ENCODE measurements around the gene TTC28.

DNA sequence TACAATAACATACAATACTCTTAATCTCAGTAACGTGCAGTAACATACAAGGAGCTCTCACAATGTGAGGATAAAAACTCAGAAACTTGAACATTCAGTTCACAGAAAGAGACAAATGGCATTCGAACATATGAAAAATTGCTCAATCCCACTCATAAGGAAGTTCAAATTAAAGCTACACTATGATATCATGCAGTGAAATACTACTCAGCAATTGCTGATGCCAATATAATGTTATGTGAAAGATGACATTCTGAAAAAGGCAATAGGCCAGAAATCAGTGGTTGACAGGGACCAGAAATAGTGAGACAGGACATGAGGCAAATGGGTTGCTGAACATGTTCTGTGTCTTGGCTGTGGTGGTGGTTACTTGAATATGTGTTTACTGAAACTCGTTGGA is 726.9 kb downstream of the TTC28 start:
- TF ChIP-seq, protein P1, sequence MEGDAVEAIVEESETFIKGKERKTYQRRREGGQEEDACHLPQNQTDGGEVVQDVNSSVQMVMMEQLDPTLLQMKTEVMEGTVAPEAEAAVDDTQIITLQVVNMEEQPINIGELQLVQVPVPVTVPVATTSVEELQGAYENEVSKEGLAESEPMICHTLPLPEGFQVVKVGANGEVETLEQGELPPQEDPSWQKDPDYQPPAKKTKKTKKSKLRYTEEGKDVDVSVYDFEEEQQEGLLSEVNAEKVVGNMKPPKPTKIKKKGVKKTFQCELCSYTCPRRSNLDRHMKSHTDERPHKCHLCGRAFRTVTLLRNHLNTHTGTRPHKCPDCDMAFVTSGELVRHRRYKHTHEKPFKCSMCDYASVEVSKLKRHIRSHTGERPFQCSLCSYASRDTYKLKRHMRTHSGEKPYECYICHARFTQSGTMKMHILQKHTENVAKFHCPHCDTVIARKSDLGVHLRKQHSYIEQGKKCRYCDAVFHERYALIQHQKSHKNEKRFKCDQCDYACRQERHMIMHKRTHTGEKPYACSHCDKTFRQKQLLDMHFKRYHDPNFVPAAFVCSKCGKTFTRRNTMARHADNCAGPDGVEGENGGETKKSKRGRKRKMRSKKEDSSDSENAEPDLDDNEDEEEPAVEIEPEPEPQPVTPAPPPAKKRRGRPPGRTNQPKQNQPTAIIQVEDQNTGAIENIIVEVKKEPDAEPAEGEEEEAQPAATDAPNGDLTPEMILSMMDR (IDR thresholded peaks at IDR 0.05; ENCODE audit: poor library complexity, severe bottlenecking): no peak
- no peak for TF ChIP-seq EP300 (conservative IDR thresholded peaks at IDR 0.05; ENCODE audit: poor library complexity, severe bottlenecking)

All from neural cell (in vitro differentiated cells).